ENCODE data around the gene PHLDB1.

DNA sequence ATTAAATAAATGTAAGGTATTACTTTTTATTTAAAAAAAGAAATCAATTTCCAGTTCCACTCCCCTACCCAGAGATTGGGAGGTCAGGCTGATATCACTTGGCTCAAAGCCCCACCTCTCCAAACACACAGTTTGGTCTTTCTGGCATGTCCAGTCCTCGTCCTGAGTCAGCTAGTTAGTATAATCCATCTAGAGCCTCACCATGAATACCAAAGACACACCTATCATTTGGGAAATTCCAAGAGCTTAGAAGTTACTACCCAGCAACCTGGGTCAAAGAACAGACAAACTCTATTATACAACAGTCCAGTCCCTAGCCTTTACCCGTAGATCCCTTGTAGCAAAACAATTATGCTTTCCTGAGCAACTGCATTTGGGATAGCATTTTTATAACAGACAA lies 62.6 kb downstream of the PHLDB1 start:
- TF ChIP-seq, protein P1, sequence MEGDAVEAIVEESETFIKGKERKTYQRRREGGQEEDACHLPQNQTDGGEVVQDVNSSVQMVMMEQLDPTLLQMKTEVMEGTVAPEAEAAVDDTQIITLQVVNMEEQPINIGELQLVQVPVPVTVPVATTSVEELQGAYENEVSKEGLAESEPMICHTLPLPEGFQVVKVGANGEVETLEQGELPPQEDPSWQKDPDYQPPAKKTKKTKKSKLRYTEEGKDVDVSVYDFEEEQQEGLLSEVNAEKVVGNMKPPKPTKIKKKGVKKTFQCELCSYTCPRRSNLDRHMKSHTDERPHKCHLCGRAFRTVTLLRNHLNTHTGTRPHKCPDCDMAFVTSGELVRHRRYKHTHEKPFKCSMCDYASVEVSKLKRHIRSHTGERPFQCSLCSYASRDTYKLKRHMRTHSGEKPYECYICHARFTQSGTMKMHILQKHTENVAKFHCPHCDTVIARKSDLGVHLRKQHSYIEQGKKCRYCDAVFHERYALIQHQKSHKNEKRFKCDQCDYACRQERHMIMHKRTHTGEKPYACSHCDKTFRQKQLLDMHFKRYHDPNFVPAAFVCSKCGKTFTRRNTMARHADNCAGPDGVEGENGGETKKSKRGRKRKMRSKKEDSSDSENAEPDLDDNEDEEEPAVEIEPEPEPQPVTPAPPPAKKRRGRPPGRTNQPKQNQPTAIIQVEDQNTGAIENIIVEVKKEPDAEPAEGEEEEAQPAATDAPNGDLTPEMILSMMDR (IDR thresholded peaks at IDR 0.05), result no peak
- no peak for TF ChIP-seq EZH2 (IDR thresholded peaks at IDR 0.05)
- TF ChIP-seq EZH2phosphoT487 (IDR thresholded peaks at IDR 0.05), result no peak

Measured in neural progenitor cell (in vitro differentiated cells).